Panc1 (cell line): ENCODE results near the gene USP24. TPM values are rescaled to one million over a fixed set of nuclear protein-coding genes. Genes with fewer than 3 reads are reported as not detected.

Source experiments
- ATAC-seq: fragments of 200-7000 bp; cut with Tn5 transposase; 2 replicates; pipeline ENCODE4 v1.9.1; 2020; ENCODE audit warnings: mild to moderate bottlenecking, moderate library complexity
- BruUV-seq: library from RNA; stranded (reverse); fragments of 400-500 nt; replicated peaks from 2 replicates; lab custom pipeline; 2021; lab: Mats Ljungman, UMichigan
- CTCF ChIA-PET: fragments of 300-600 bp; sonication (Branson Sonifier 250); formaldehyde crosslinking; loops from one replicate; lab custom pipeline; 2022; ENCODE audit warnings: antibody characterized with exemption; lab: Charles Lee
- POLR2A ChIA-PET: fragments of 300-600 bp; sonication (Branson Sonifier 250); formaldehyde crosslinking; loops from one replicate; lab custom pipeline; 2022; ENCODE audit warnings: antibody characterized with exemption; lab: Charles Lee
- DNase-seq: peaks from one replicate; pipeline ENCODE4 v3.0.0-alpha.2; 2010; ENCODE audit warnings: low read depth, low spot score
- H3K27ac ChIP-seq: 2 replicates; pipeline ENCODE4 v1.5.1; 2011; ENCODE audit warnings: mild to moderate bottlenecking, low read length, inconsistent platforms
- H3K27me3 ChIP-seq: fragments of 200-500 bp; sonication (Bioruptor generic); 2 replicates; pipeline ENCODE4 v1.6.0; 2014; ENCODE audit warnings: low read length, inconsistent platforms; ENCODE audit not compliant: control insufficient read depth, insufficient read depth
- H3K36me3 ChIP-seq: fragments of 200-500 bp; sonication (Bioruptor generic); 2 replicates; pipeline ENCODE4 v1.5.1; 2014; ENCODE audit warnings: inconsistent platforms, mild to moderate bottlenecking, low read length, moderate library complexity; ENCODE audit not compliant: control insufficient read depth, insufficient read depth
- H3K4me1 ChIP-seq: 2 replicates; pipeline ENCODE4 v1.5.1; 2011; ENCODE audit warnings: inconsistent platforms, mild to moderate bottlenecking, low read length, moderate library complexity; ENCODE audit not compliant: control insufficient read depth, insufficient read depth
- H3K4me3 ChIP-seq, 2 experiments: 2 replicates each; pipeline ENCODE4 v1.5.1; 2011 to 2012; ENCODE audit warnings: low read depth in 2 of 2, low read length in 2 of 2, mild to moderate bottlenecking in 2 of 2, inconsistent platforms in 1 of 2, moderate library complexity in 1 of 2
- H3K9me3 ChIP-seq: fragments of 200-500 bp; sonication (Bioruptor generic); 2 replicates; pipeline ENCODE4 v1.5.1; 2014; ENCODE audit warnings: low read depth, mild to moderate bottlenecking, inconsistent platforms, low read length, moderate library complexity; ENCODE audit not compliant: control insufficient read depth, insufficient read depth
- POLR2AphosphoS5 ChIP-seq: IDR thresholded peaks from 2 replicates; pipeline ENCODE4 v1.6.1; 2012; ENCODE audit warnings: mild to moderate bottlenecking, low read depth, low read length, moderate library complexity
- SIN3A ChIP-seq: IDR thresholded peaks from 2 replicates; pipeline ENCODE4 v1.6.1; 2012; ENCODE audit warnings: low read depth, mild to moderate bottlenecking, low read length, moderate library complexity, borderline replicate concordance; ENCODE audit not compliant: insufficient read depth
- TCF7L2 ChIP-seq: IDR thresholded peaks from 2 replicates; pipeline ENCODE4 v1.6.1; 2011; ENCODE audit warnings: mild to moderate bottlenecking, low read depth, low read length, inconsistent platforms
- in situ Hi-C: cut with HindIII; loops from 2 replicates; pipeline ENCODE4 v1.10.0; 2016; ENCODE audit warnings: low sequenced_read_pairs, low pct_unique_long_range_greater_than_20kb
- intact Hi-C: fragments of 100-400 bp; cut with micrococcal nuclease; formaldehyde crosslinking; loops from one replicate; pipeline ENCODE4 v1.10.0; 2022; ENCODE audit not compliant: unreplicated experiment
- total RNA-seq: library from RNA; stranded (reverse); gene quantifications from one replicate; pipeline ENCODE4 v1.2.1, GENCODE V29; 2021; ENCODE audit not compliant: unreplicated experiment
- TF ChIP-seq, protein P1 (sequence below): fragments of 450-650 bp; IDR thresholded peaks from 2 replicates; pipeline ENCODE4 v1.5.1; 2017; ENCODE audit warnings: mild to moderate bottlenecking
- TF ChIP-seq, protein P2 (sequence below), 2 experiments: IDR thresholded peaks; 2 replicates each; pipeline ENCODE4 v1.6.1; 2011 to 2012; ENCODE audit warnings: low read depth in 2 of 2, control low read depth in 1 of 2, low read length in 1 of 2, mild to moderate bottlenecking in 1 of 2, moderate library complexity in 1 of 2; ENCODE audit not compliant: insufficient read depth in 1 of 2

The USP24 gene
- total RNA-seq, 1 experiment from 2014 or later, result 52.2 TPM

DNA sequence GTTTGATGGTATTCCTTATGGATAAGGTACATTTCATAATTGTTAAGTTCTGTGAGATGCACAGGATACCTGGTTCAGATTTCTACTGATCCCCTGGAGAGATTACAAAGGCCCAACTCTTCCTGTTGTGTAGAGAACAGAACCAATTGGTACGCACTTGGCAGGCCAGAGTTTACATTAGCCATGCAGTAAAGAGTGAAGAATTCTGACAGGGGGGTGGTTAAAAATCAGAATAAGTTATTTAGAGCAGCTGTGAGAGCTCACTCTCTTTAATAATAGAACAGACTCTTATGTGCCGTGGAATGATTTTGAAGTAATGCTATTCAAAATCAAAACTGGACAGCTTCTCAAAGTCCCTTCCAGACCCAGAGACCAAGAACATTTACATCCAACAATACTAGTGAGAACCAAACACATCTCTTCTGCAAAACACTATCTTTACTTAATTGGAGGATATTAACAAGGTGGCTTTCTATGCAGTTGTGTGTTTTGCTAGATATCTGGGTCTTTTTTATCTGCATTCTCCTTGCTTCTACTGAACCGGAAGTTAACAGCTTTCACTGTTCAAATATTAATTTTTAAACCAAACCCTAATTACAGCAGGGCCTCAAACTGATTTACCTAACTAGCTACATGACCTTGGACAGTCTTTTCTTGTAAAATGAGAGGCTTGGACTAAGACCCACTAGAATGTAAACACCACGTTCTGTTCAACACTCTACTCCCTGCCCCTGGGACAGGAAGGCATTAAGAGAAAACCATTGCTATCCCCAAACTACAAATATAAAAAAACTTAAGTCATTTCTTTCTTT, 4.0 kb downstream of the USP24 start:
- no peak for ATAC-seq
- TF ChIP-seq SIN3A (no peak), POLR2AphosphoS5 (no peak), TCF7L2 (no peak)
- TF ChIP-seq, protein P1, sequence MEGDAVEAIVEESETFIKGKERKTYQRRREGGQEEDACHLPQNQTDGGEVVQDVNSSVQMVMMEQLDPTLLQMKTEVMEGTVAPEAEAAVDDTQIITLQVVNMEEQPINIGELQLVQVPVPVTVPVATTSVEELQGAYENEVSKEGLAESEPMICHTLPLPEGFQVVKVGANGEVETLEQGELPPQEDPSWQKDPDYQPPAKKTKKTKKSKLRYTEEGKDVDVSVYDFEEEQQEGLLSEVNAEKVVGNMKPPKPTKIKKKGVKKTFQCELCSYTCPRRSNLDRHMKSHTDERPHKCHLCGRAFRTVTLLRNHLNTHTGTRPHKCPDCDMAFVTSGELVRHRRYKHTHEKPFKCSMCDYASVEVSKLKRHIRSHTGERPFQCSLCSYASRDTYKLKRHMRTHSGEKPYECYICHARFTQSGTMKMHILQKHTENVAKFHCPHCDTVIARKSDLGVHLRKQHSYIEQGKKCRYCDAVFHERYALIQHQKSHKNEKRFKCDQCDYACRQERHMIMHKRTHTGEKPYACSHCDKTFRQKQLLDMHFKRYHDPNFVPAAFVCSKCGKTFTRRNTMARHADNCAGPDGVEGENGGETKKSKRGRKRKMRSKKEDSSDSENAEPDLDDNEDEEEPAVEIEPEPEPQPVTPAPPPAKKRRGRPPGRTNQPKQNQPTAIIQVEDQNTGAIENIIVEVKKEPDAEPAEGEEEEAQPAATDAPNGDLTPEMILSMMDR, result no peak
- TF ChIP-seq, protein P2, sequence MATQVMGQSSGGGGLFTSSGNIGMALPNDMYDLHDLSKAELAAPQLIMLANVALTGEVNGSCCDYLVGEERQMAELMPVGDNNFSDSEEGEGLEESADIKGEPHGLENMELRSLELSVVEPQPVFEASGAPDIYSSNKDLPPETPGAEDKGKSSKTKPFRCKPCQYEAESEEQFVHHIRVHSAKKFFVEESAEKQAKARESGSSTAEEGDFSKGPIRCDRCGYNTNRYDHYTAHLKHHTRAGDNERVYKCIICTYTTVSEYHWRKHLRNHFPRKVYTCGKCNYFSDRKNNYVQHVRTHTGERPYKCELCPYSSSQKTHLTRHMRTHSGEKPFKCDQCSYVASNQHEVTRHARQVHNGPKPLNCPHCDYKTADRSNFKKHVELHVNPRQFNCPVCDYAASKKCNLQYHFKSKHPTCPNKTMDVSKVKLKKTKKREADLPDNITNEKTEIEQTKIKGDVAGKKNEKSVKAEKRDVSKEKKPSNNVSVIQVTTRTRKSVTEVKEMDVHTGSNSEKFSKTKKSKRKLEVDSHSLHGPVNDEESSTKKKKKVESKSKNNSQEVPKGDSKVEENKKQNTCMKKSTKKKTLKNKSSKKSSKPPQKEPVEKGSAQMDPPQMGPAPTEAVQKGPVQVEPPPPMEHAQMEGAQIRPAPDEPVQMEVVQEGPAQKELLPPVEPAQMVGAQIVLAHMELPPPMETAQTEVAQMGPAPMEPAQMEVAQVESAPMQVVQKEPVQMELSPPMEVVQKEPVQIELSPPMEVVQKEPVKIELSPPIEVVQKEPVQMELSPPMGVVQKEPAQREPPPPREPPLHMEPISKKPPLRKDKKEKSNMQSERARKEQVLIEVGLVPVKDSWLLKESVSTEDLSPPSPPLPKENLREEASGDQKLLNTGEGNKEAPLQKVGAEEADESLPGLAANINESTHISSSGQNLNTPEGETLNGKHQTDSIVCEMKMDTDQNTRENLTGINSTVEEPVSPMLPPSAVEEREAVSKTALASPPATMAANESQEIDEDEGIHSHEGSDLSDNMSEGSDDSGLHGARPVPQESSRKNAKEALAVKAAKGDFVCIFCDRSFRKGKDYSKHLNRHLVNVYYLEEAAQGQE (IDR thresholded peaks at IDR 0.05; ENCODE audit: insufficient read depth in 1 of 2, low read depth in 2 of 2, low read length in 1 of 2), result no peak
- Histone ChIP-seq H3K27me3 (no peaks in the 10 kb centered on the region), H3K27ac (peak overlapping the region; percentile 87), H3K36me3 (no peaks in the 10 kb centered on the region; the same call in 1 of the 2 replicates), H3K4me1 (peaks cover 40% of the 10 kb centered on the region), H3K4me3 (peak overlapping the region in 1 of 2 experiments; percentile 2; a peak in 2 of 4 replicates), H3K9me3 (no peaks in the 10 kb centered on the region)
- ChIA-PET CTCF (interaction anchor here (1.4 kb wide), 1 partner anchor 66 kb away, joined by 6 read pairs; no protein-coding TSS in a partner anchor), POLR2A (no interaction called here)
- in situ Hi-C loops, result no loop called here
- intact Hi-C loops, result loop anchor here (5.0 kb wide), 1 partner anchor 69 kb away; no protein-coding TSS in a partner anchor
- BruUV-seq, result no TSS peak
- no peak for DNase-seq

GRCh38 chr1:55209247-55209646, 5.9 kb downstream of the USP24 start:
- no TSS peak for BruUV-seq
- TF ChIP-seq SIN3A (no peak), POLR2AphosphoS5 (no peak), TCF7L2 (no peak)
- TF ChIP-seq, protein P1, result no peak
- TF ChIP-seq, protein P2 (IDR thresholded peaks at IDR 0.05; ENCODE audit: insufficient read depth in 1 of 2, low read depth in 2 of 2, low read length in 1 of 2), result no peak
- Histone ChIP-seq H3K36me3 (no peaks in the 10 kb centered on the region; the same call in 1 of the 2 replicates), H3K4me1 (peaks cover 55% of the 10 kb centered on the region), H3K27ac (peak overlapping the region; percentile 24; the same call in 1 of the 2 replicates), H3K27me3 (no peaks in the 10 kb centered on the region), H3K4me3 (no peak overlapping the region), H3K9me3 (no peaks in the 10 kb centered on the region)
- DNase-seq, result no peak
- no peak for ATAC-seq
- POLR2A ChIA-PET, result interaction anchor here (0.7 to 1.1 kb wide), 2 partner anchors 14 to 46 kb away, joined by 3 read pairs; no protein-coding TSS in a partner anchor
- CTCF ChIA-PET, result no interaction called here
- in situ Hi-C loops, result no loop called here
- intact Hi-C loops, result no loop called here
